HTR-8/SVneo (cell line): Measurements from ENCODE around the gene SLC13A5.

Source experiments
- DNase-seq: peaks from one replicate; pipeline ENCODE4 v3.0.0; 2011; ENCODE audit warnings: low spot score, mixed read lengths; ENCODE audit not compliant: insufficient read length
- FAIRE-seq: peaks from 2 replicates; lab custom pipeline; 2011; peaks lifted over from hg19 to GRCh38; lab: Jason Lieb, UNC

Gene SLC13A5

GRCh38 chr17:6684881-6685767 lies 28.0 kb downstream of the SLC13A5 start:
- DNase-seq = no peak

GRCh38 chr17:6684460-6684783 lies 28.7 kb downstream of the SLC13A5 start:
- DNase-seq = no peak
- no peak for FAIRE-seq

More at GRCh38 chr17:6684881-6685767, 28.0 kb downstream of the SLC13A5 start:
- FAIRE-seq = no peak

GRCh38 chr17:6683730-6684459 lies 29.3 kb downstream of the SLC13A5 start:
- no peak for DNase-seq
- FAIRE-seq = no peak

- FAIRE-seq (no peak), DNase-seq (no peak)
Observed at GRCh38 chr17:6683081-6683684, 30.0 kb downstream of the SLC13A5 start.

- FAIRE-seq (no peak), DNase-seq (no peak)
Observed at GRCh38 chr17:6682339-6682738, 30.8 kb downstream of the SLC13A5 start.

- DNase-seq = no peak
- FAIRE-seq = no peak
Observed at GRCh38 chr17:6681671-6682070, 31.5 kb downstream of the SLC13A5 start.

GRCh38 chr17:6681176-6681575 lies 32.0 kb downstream of the SLC13A5 start:
- FAIRE-seq = no peak

GRCh38 chr17:6679241-6679640 lies 33.9 kb downstream of the SLC13A5 start:
- DNase-seq = no peak
- FAIRE-seq = no peak

More at GRCh38 chr17:6681176-6681575, 32.0 kb downstream of the SLC13A5 start:
- no peak for DNase-seq

- FAIRE-seq (no peak), DNase-seq (no peak)
Observed at GRCh38 chr17:6677946-6678345, 35.2 kb downstream of the SLC13A5 start.

GRCh38 chr17:6677158-6677831 lies 35.9 kb downstream of the SLC13A5 start:
- no peak for FAIRE-seq
- DNase-seq = no peak

- FAIRE-seq (no peak), DNase-seq (no peak)
Observed at GRCh38 chr17:6676802-6677157, 36.4 kb downstream of the SLC13A5 start.

GRCh38 chr17:6675201-6675825 lies 37.9 kb downstream of the SLC13A5 start:
- DNase-seq (no peak), FAIRE-seq (no peak)

GRCh38 chr17:6674586-6674985 lies 38.6 kb downstream of the SLC13A5 start:
- FAIRE-seq = no peak

GRCh38 chr17:6671431-6671830 lies 41.7 kb downstream of the SLC13A5 start:
- no peak for DNase-seq
- FAIRE-seq = no peak

More at GRCh38 chr17:6674586-6674985, 38.6 kb downstream of the SLC13A5 start:
- DNase-seq = no peak

- DNase-seq (no peak), FAIRE-seq (no peak)
Observed at GRCh38 chr17:6670999-6671398, 42.2 kb downstream of the SLC13A5 start.

GRCh38 chr17:6670571-6670970 lies 42.6 kb downstream of the SLC13A5 start:
- FAIRE-seq (no peak), DNase-seq (no peak)

GRCh38 chr17:6669479-6670212 lies 43.5 kb downstream of the SLC13A5 start:
- DNase-seq = no peak
- no peak for FAIRE-seq

GRCh38 chr17:6668727-6669425 lies 44.3 kb downstream of the SLC13A5 start:
- FAIRE-seq = no peak

GRCh38 chr17:6668219-6668618 lies 45.0 kb downstream of the SLC13A5 start:
- DNase-seq (no peak), FAIRE-seq (no peak)

More at GRCh38 chr17:6668727-6669425, 44.3 kb downstream of the SLC13A5 start:
- no peak for DNase-seq
